RPMI7951 (cell line): ENCODE data around the gene TNFAIP3. TPM values are rescaled to one million over a fixed set of nuclear protein-coding genes. Genes with fewer than 3 reads are reported as not detected.
"Not testable (repeated sequence)": the region's sequence is repeated elsewhere in the genome, so short reads cannot be mapped to it uniquely, and the experiment has no call there.

Source experiments
- DNase-seq: peaks from one replicate; pipeline ENCODE4 v3.0.0-alpha.2; 2012; ENCODE audit warnings: low read depth
- total RNA-seq: library from RNA; depleted of rRNA; stranded (reverse); fragments of >200 nt; shearing (Covaris generic); gene quantifications from 2 replicates; pipeline ENCODE4 v1.2.3, GENCODE V29; 2014; rRNA removed

Gene TNFAIP3
- total RNA-seq, result 4.9 and 5.4 TPM in 2 replicates

DNA sequence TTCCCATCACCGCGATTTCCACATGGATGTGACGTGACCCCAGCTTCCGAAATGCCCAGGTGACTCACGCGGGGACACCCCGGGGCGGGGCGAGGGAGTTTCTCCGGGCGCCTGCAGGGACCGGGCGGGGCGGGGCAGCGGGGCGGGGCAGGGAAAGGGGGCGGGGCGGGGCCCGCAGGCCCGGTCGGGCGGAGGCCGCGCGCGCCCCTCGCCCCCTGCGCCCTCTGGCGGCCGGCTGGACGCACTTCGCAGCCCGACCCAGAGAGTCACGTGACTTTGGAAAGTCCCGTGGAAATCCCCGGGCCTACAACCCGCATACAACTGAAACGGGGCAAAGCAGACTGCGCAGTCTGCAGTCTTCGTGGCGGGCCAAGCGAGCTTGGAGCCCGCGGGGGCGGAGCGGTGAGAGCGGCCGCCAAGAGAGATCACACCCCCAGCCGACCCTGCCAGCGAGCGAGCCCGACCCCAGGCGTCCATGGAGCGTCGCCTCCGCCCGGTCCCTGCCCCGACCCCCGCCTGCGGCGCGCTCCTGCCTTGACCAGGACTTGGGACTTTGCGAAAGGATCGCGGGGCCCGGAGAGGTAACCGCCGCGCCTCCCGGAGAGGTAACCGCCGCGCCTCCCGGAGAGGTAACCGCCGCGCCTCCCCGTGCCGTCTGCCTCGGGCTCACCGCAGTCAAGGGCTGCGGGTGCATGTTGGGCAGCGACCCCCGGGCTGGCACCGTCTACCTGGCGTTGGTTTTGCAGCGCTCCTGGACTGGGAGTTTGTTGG, at the start of gene TNFAIP3:
Gene TNFAIP3 (plus strand): TSS at position 346 of the 771 bp plus-strand sequence. CDS start 3,969 bp downstream, outside the sequence.
- peak; percentile 92 for DNase-seq

DNA sequence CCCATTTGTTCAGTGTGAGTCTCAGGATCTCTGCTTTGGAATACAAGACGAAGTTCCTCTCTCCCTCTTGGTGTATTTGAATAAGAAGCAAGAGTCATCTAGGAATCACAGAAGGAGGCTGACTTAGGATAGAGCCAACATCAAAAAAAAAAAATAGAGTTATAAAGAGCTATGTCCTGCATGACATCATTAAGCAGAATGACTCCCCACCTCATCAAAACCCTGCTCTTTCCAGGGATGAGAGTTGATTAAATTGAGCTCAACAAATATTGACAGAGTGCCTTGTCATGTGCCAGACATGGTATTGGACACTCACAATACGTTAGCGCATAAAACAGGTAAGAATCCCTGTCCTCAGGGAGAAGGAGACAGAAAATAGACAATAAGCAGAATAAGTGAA, 48.6 kb upstream of the TNFAIP3 start:
- no peak for DNase-seq

DNA sequence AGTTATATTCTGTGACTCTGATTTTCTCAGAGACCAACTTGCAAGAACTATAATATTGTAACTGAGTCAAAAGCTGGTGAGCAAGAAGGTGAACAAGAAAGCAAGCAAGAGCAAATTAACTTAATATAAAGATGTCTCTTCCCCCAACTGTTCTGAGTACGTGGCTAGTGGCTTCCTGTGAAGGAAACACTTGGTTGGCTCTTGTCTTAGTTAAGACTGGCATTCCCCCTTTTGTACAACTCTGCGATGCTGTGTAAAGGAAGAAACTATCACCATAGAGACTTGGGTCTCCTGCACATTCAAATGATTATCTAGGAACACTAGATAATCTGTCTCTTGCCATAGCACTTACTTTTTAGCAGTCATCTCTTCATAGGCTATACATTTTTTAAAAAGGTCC, 47.3 kb upstream of the TNFAIP3 start:
- no peak for DNase-seq

DNA sequence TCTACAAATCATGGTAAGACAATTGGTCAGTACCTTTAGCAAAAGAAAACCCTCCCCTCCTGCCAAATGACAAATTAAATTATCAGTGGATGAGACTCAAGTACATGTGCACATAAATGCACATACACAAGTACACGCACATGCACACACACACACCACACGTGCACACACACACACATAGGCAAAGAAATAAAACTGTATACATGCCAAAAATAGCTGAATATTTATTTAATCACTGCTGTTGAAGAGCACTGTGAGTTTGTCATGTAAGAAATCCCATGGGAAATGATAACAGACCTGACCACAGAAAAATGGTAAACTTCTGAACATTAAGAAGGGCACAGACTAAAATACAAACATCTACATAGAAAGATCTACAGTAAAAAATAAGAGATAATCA, 46.6 kb upstream of the TNFAIP3 start:
- no peak for DNase-seq

DNA sequence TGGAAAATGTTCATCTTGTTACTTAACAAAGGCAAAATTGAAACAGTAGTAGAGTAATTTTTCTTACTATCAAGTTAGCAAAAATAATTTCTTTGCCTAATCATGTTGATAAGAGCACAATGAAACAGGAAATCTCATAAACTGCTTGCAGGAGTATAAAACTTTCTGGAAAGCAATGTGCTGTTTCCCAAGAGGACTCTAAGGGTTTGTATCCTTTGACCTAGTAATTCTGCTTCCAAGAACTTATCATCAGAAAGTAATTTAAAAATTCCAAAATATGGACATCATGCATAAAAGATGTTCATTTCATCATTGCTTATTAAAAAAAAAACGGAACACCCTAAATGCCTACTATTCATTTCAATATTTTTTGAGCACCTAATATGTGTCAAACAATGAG, 46.1 kb upstream of the TNFAIP3 start:
- DNase-seq, result no peak

DNA sequence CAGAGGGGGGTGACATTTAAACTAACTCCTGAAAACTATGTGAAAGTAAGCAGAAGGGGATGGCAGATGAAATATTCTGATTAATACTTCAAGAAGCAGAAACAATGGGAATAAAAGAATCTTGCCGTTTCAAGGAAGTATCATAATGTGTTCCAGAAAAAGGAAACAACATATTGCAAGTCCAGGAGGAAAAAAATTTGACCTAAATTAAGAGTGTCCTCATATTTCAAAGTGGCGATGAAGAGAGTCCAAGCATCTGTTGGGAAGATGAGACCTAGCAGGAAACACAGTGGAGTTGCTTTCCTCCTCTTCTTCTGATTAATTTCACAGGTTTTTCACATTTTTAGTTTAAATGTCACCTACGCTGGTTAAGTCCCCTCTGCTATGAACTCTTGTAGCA, 45.6 kb upstream of the TNFAIP3 start:
- no peak for DNase-seq

DNA sequence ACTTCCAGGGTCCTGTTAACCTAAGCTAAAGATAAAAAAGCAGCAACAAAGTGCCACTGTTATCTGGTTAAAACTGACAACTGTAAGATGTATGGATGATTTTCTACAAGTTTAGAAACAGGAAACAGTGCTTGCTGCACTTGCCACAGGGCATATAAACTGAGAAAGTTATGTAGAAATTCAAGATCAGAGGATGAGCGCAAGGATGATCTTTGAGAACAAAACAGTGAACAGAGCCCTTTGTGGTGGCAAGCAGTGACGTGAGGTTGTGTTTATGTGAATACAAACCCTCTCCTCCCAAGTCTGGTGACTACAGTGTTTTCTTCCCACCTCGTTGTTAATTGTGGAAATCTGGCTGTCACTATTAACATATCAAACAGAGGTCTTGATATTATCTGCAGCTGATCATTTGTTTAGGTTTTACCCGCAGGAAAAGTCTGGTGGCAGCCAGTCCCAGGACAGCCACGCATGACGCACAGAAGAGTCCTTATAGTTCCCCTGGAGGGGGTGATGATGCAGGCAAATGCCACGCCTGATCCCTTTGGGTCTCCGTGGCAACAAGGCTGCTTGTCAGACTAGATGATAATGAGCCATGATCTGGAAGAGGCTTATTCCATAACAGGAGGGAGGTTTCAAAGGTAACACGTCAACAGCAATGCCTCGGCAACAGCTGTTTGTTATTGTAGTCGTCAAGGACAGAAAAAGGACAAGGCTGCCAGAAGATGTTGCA, 43.1 kb upstream of the TNFAIP3 start:
- DNase-seq, result peak; percentile 80

DNA sequence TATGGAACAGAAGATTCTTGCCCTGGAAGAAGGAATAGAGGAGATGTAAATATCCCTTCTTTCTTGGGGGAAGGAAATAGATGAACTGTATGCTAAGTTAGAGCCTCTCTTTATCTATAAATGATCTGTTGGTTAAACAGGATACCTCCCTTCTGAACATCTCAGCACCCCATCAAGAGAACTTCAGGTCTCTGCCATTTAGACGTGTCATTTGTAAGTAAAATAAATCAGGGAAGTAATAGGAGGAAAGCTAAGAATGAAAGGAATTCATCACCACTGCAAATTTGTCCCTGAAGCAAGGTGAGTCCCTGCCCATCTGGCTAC, 42.5 kb upstream of the TNFAIP3 start:
- no peak for DNase-seq

DNA sequence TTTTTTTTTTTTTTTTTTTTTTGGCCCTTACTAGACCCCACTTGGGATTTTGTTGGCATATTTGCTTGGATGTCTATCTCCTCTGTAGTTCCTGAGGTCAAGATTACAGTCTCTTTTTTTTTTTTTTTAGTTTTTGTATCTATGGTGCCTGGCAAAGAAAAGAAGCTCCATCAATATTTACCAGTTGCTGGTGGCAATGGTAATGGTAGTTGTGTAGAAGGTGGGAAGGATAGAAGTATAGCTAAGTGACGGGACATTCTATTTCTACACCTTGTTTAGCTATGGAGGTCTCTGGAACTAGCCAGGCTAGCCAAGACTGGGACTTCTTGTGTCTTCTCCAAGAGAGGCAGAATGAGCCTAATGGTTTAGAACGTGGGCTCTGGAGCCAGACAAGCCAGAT, 42.2 kb upstream of the TNFAIP3 start:
- DNase-seq, result no peak

DNA sequence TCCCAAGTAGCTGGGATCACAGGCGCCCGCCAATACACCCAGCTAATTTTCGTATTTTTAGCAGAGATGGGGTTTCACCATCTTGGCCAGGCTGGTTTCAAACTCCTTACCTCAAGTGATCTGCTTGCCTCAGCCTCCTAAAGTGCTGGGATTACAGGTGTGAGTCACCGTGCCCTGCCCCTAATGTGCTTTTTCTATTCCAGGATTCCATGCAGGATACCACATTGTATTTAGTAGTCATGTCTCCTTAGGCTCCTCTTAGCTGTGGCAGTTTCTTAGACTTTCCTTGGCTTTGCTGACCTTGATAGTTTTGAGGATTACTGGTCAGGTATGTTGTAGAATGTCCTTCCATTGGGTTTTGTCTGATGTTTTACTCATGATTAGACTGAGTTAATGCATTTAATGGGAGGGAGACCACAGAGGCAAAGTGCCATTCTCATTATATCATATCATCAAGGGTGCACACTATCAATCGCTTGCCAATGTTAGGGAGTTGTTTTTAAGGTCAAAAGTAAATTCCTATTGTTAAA, 39.6 kb upstream of the TNFAIP3 start:
- DNase-seq, result no peak

DNA sequence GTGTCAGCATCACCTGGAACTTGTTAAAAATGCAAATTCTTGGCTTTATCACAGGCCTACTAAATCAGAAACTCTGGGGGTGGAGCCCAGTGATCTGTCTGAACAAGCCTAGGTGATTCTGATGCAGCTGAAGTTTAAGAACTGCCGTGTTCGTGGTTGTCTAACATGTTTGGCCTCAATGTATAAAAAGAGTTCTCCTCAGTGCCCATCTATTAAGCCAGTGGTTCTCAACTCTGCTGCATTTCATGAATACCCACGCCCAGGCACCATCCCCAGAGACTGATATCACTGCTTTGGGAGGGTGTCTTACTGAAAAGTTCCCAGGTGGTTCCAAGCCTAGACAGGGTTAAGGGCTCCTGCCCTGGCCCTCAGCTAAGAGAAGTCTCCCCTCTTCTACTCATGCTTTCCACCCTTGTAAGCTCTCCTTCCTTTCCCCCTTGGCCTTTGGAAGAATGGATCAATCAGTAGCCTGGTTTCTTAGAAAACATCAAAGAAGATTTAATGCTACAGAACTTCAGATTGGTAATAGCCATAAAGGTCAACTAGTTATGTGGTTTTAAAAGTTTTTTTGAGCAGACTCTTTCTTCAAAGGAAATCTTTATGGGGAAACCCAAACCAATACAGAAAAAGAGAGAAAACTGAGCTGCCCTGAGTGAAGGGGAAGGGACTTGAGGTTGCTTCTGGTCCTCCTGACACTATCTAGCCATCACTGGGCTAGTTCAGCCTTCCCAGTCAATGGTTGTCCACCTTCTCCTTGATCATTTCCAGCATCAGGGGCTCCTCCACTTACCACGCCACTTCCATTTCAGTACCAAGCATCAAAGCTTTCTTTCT, 38.9 kb upstream of the TNFAIP3 start:
- DNase-seq, result no peak

DNA sequence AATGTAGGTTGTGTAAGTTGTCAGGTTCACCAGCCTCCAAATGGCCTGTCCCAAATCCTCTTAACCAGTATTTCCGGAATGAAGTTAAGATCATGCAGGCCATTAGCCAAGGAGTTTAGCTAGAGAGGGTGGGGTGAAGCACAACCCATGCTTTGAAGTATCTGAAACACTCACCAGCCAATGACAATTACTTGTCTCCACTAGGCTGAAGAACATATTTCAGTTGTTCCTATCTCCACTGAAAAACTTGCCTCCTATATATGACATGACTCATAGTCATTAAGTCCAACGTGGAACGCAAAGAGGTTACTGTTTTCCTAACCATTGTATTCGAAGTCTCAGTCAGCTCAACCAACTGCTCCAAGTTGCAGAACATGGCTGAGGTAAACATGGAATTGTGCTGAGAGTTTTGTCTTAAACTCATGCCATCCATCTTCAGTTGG, 37.4 kb upstream of the TNFAIP3 start:
- peak; percentile 71 for DNase-seq

DNA sequence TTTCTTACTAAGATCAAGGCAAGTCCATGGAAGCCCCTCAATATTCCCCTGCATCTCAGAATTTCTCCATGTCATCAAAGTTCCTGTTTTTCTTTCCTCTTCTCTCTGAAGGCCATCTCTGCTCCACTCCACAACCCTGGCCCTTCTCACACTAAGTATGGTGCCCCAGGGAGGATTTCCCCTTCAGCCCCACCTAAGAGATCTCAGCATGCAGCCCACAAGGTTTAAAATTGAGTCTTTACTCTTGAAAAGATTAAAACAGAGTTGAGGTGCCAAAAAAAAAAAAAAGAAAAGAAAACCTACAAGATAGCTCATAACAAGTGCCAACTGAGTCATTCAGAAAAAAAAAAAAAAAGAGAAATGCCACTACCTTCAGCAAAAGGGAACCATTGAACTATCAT, 36.5 kb upstream of the TNFAIP3 start:
- no peak for DNase-seq

DNA sequence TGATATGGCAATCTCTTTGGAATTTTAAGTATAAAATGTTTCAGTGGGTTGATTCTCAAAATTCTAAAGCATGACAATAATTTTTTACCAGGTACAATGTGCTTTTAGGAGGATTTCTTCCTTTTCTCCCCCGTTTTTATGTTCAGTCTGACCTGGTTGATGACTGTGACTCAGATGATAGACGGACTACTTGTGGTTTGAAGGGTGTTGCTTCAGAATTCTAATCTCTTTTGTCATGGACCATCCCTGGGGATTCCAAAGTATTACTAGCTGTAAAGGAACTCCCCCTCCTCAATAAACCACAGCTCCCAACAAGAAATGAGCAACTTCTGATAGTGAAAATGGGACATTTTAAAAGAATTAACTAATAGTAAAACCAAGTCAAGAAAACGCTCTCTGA, 34.9 kb upstream of the TNFAIP3 start:
- peak; percentile 87 for DNase-seq

DNA sequence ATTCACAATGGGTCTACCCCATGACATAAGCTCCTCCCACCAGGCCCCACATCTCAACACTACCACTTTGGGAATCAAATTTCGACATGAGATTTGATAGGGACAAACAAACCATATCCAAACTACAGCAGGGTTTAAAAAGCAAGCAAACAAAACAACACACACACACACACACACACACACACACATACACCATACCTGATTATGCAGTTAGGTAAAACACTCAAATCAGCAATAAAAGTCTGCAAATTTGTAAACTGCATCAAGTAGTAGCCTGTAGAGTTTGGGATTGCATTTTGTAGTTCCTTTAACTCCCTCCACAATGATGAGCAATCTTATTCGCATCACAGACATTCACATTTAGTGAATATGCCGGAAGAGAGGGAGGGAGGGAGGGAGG, 32.6 kb upstream of the TNFAIP3 start:
- no peak for DNase-seq

DNA sequence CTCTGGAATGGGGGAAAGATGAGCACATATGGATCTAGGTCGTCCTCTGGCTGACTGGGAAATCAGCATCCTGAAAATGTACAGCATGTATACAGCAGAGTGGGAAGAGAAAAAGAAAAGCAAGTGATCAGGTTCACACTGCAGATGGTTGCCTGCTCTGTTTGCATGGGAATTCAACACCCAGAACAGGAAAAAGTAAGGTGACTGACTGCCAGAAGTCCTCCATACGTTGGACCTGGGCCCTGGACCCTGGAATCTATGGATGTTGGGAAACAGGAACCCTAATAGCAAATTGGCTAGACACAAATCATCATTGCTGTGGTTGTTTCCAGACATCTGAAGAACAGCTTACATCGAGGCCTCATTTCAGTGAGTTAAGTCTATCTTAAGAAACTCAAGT, 30.3 kb upstream of the TNFAIP3 start:
- no peak for DNase-seq

DNA sequence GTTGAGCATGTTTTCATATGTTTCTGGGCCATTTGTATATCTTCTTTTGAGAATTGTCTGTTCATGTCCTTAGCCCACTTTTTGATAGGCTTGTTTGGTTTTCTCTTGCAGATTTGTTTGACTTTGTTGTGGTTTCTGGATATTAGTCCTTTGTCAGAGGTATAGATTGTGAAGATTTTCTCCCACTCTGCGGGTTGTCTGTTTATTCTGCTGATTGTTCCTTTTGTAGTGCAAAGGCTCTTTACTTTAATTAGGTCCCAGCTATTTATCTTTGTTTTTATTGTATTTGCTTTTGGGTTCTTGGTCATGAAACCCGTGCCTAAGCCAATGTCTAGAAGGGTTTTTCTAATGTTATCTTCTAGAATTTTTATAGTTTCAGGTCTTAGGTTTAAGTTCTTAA, 29.0 kb upstream of the TNFAIP3 start:
- DNase-seq, result not testable (repeated sequence)

DNA sequence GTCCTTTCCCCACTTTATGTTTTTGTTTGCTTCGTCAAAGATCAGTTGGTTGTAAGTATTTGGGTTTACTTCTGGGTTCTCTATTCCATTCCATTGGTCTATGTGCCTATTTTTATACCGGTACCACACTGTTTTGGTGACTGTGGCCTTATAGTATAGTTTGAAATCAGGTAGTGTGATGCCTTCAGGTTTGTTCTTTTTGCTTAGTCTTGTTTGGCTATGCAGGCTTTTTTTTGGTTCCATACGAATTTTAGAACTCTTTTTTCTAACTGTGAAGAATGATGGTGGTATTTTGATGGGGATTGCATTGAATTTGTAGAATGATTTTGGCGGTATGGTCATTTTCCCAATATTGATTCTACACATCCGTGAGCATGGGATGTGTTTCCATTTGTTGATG, 28.5 kb upstream of the TNFAIP3 start:
- not testable (repeated sequence) for DNase-seq

DNA sequence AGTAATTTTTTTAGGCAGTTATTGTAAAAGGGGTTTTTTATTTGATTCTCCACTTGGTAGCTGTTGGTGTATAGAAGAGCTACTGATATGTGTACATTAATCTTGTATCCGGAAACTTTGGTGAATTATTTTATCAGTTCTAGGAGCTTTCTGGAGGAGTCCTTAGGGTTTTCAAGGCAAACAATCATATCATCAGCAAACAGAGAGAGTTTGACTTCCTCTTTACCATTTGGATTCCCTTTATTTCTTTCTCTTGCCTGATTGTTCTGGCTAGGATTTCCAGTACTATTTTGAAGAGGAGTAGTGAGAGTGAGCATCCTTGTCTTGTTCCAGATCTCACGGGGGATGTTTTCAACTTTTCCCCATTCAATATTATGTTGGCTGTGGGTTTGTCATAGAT, 28.0 kb upstream of the TNFAIP3 start:
- no peak for DNase-seq

DNA sequence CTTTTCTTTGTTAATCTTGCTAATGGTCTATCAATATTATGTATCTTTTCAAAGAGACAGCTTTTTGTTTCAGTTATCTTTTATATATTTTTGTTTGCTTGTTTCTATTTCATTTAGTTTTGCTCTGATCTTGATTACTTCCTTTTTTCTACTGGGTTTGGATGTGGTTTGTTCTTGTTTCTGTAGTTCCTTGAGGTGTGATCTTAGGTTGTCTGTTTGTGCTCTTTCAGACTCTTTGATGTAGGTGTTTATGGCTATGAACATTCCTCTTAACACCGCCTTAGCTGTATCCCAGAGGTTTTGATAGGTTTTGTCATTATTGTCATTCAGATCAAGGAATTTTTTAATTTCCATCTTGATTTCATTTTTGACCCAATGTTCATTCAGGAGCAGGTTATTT, 26.8 kb upstream of the TNFAIP3 start:
- DNase-seq, result no peak

DNA sequence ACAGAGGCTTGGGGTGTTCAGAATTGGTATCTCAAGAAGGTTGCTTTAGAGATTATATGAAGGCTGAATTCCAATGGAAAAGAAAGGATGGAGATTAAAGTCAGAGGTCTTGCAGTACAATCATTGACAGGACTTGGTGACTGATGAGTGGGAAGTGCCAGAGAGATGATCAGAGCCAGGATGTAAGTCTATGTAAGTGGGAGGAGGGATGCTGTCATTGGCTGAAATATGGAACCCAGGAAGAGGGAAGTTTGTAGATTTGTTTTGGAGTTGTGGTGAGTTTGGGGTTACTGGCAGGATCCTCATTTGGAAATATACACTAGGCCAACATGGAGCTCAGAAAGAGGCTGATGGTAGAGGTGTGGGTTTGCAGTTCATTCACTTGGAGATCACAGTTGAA, 23.8 kb upstream of the TNFAIP3 start:
- DNase-seq, result no peak

DNA sequence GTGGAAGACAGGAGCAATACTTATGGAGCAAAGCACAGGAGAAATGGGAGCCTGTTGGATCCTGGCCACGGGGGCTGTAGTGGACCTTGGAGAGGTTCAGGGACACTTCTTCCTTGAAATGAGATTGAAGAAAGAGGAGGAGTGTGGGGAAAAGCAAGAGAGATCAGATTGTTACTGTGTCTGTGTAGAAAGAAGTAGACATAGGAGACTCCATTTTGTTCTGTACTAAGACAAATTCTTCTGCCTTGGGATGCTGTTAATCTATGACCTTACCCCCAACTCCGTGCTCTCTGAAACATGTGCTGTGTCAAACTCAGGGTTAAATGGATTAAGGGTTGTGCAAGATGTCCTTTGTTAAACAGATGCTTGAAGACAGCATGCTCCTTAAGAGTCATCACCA, 22.7 kb upstream of the TNFAIP3 start:
- not testable (repeated sequence) for DNase-seq
